Gastrocnemius medialis (tissue), 4 donors: ENCODE results near the gene TUBB4B.

ENCODE experiments used
- POLR2A ChIP-seq, 2 donors: fragments of 450-650 bp; IDR thresholded peaks; one replicate each; pipeline ENCODE4 v1.6.1; 2017; ENCODE audit warnings: antibody characterized with exemption in 2 of 2, mild to moderate bottlenecking in 2 of 2, moderate library complexity in 2 of 2
- TF ChIP-seq, protein P1 (sequence below), 5 experiments: fragments of 450-650 bp in 3 of 5; fragments of 200-600 bp in 2 of 5; sonication (generic) in 2 of 5; IDR thresholded peaks in 4 of 5; conservative IDR thresholded peaks in 1 of 5; 1 replicate in 4 of 5; 2 replicates in 1 of 5; pipeline ENCODE4 v1.5.1; 2016 to 2019; ENCODE audit warnings: antibody characterized with exemption in 5 of 5, mild to moderate bottlenecking in 3 of 5, moderate library complexity in 3 of 5

DNA sequence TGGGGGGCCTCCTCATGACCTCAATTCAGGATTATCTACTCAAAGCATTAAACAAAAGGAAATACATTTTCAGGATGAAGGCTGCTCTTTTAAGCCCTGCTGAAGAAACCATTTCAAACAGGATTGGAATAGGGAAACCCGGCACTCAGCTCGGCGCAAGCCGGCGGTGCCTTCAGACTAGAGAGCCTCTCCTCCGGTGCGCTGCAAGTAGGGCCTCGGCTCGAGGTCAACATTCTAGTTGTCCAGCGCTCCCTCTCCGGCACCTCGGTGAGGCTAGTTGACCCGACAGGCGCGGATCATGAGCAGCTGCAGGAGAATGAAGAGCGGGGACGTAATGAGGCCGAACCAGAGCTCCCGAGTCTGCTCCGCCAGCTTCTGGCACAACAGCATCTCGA lies 36.4 kb upstream of the TUBB4B start:
- TF ChIP-seq, protein P1, sequence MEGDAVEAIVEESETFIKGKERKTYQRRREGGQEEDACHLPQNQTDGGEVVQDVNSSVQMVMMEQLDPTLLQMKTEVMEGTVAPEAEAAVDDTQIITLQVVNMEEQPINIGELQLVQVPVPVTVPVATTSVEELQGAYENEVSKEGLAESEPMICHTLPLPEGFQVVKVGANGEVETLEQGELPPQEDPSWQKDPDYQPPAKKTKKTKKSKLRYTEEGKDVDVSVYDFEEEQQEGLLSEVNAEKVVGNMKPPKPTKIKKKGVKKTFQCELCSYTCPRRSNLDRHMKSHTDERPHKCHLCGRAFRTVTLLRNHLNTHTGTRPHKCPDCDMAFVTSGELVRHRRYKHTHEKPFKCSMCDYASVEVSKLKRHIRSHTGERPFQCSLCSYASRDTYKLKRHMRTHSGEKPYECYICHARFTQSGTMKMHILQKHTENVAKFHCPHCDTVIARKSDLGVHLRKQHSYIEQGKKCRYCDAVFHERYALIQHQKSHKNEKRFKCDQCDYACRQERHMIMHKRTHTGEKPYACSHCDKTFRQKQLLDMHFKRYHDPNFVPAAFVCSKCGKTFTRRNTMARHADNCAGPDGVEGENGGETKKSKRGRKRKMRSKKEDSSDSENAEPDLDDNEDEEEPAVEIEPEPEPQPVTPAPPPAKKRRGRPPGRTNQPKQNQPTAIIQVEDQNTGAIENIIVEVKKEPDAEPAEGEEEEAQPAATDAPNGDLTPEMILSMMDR (IDR thresholded peaks at IDR 0.05 in 4 of 5, conservative IDR thresholded peaks at IDR 0.05 in 1 of 5), result no peak
- TF ChIP-seq POLR2A (IDR thresholded peaks at IDR 0.05), result no peak
